AG04450 (cell line): ENCODE results near the gene CDADC1. TPM values are rescaled to one million over a fixed set of nuclear protein-coding genes. Genes with fewer than 3 reads are reported as not detected.
A peak's percentile ranks its signal among the peaks of the same experiment; 100 is the strongest.

Source experiments
- CTCF ChIA-PET: fragments of 300-600, 350-600 bp; formaldehyde crosslinking; extraction: SDS; loops from one replicate; lab custom pipeline; 2022; ENCODE audit warnings: antibody characterized with exemption, inconsistent platforms; lab: Charles Lee
- POLR2A ChIA-PET: fragments of 350-600 bp; formaldehyde crosslinking; extraction: SDS; loops from one replicate; lab custom pipeline; 2021; ENCODE audit warnings: antibody characterized with exemption, inconsistent platforms; lab: Yijun Ruan, JAX
- DNase-seq: peaks from one replicate; pipeline ENCODE4 v3.0.0-alpha.2; 2011; ENCODE audit warnings: low read depth, low spot score
- H3K27ac ChIP-seq: one replicate; pipeline ENCODE4 v1.5.1; 2012; ENCODE audit warnings: low read depth, low read length, control low read depth
- H3K27me3 ChIP-seq: one replicate; pipeline ENCODE4 v1.6.0; 2012; ENCODE audit warnings: low read length; ENCODE audit not compliant: control insufficient read depth, insufficient read depth
- H3K4me3 ChIP-seq: 2 replicates; pipeline ENCODE4 v1.5.1; 2011; ENCODE audit warnings: mild to moderate bottlenecking, low read depth, low read length, control low read depth
- H3K9me3 ChIP-seq: 2 replicates; pipeline ENCODE4 v1.5.1; 2012; ENCODE audit warnings: low read length; ENCODE audit not compliant: control insufficient read depth, insufficient read depth
- polyA plus RNA-seq: library from polyadenylated mRNA; depleted of rRNA; stranded (reverse); fragments of >200 nt; gene quantifications from 2 replicates; pipeline ENCODE4 v1.2.3, GENCODE V29; 2011
- TF ChIP-seq, protein P1 (sequence below): IDR thresholded peaks from 2 replicates; pipeline ENCODE4 v1.5.1; 2011; ENCODE audit warnings: low read depth, low read length, control low read depth, inconsistent platforms

CDADC1 gene
- polyA plus RNA-seq, 1 experiment: 6.4 TPM

DNA sequence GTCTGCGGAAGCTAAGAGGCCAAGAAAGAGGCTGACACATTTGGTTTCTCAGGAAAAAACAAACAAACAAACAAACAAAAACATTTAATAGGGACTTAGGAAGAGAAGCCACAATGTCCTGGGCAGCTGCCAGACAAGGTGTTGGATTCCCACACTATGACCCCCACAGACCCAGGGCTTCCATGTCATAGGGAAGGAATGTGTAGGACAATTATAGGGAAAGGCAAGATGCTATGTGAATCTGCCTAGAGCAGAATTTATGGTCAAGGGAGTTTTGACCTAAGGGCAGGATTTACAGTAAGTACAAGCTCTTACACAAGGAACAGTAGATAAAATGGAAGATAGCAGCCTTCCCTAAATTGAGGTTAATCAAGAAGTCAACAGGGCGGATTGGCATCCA lies 9.1 kb upstream of the CDADC1 start:
- POLR2A ChIA-PET: no interaction called here
- peaks cover 4% of the 10 kb centered on the region; the same call in 1 of the 2 replicates for H3K9me3 ChIP-seq
- CTCF ChIA-PET: interaction anchor here (0.7 to 2.9 kb wide), 3 partner anchors 17 to 368 kb away, joined by 6 to 10 read pairs (median 6); no protein-coding TSS in a partner anchor
- no peak overlapping the region for H3K4me3 ChIP-seq
- DNase-seq: no peak
- no peak overlapping the region for H3K27ac ChIP-seq
- TF ChIP-seq, protein P1, sequence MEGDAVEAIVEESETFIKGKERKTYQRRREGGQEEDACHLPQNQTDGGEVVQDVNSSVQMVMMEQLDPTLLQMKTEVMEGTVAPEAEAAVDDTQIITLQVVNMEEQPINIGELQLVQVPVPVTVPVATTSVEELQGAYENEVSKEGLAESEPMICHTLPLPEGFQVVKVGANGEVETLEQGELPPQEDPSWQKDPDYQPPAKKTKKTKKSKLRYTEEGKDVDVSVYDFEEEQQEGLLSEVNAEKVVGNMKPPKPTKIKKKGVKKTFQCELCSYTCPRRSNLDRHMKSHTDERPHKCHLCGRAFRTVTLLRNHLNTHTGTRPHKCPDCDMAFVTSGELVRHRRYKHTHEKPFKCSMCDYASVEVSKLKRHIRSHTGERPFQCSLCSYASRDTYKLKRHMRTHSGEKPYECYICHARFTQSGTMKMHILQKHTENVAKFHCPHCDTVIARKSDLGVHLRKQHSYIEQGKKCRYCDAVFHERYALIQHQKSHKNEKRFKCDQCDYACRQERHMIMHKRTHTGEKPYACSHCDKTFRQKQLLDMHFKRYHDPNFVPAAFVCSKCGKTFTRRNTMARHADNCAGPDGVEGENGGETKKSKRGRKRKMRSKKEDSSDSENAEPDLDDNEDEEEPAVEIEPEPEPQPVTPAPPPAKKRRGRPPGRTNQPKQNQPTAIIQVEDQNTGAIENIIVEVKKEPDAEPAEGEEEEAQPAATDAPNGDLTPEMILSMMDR: no peak
- H3K27me3 ChIP-seq: no peaks in the 10 kb centered on the region

DNA sequence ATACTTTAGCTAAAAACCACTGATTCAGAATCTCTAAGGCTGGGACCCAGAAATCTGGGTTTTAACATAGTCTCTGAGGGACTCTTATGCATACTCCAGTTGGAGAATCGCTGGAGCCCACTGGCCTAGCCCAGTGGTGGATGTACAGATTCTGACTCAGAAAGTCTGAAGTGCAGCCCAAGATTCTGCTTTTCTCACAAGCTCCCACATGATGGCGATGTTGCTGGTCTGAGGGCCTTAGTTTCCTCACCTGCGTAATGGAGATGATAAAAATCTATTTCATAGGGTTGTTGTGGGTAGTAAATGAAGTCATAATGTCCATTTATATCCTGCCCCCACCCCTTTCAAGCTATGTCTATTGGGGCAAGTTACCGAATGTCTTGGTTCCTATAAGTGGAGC lies 7.7 kb upstream of the CDADC1 start:
- ChIA-PET POLR2A (no interaction called here), CTCF (interaction anchor here (0.5 to 2.9 kb wide), 13 partner anchors 8 to 369 kb away, joined by 3 to 26 read pairs (median 4); partner anchors contain the start of genes CAB39L and SETDB2)
- H3K4me3 ChIP-seq: no peak overlapping the region
- H3K27me3 ChIP-seq: no peaks in the 10 kb centered on the region
- DNase-seq: no peak
- TF ChIP-seq, protein P1: peak; percentile 62
- H3K27ac ChIP-seq: no peak overlapping the region
- peaks cover 4% of the 10 kb centered on the region; the same call in 1 of the 2 replicates for H3K9me3 ChIP-seq

DNA sequence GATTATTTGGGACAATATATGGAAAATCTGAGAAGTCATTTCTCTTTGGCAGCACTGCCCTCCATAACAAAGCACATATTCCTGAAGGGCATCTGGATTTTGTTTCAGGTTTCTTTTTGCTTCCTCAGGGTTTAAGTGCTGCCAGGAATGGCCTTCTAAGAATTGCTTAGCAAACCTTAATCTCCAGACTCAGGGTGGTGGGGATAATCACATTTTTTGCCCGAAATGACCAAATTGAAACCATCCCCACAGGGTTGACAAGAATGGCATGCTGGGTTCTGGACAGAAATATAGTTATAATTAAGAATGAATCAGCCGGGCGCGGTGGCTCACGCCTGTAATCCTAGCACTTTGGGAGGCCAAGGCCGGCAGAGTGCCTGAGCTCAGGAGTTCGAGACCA lies 6.4 kb upstream of the CDADC1 start:
- POLR2A ChIA-PET: no interaction called here
- H3K27me3 ChIP-seq: no peaks in the 10 kb centered on the region
- TF ChIP-seq, protein P1: no peak
- no peak overlapping the region for H3K4me3 ChIP-seq
- peaks cover 4% of the 10 kb centered on the region; the same call in 1 of the 2 replicates for H3K9me3 ChIP-seq
- CTCF ChIA-PET: interaction anchor here (1.1 to 2.1 kb wide), 2 partner anchors 40 to 195 kb away, joined by 3 to 26 read pairs; no protein-coding TSS in a partner anchor
- no peak overlapping the region for H3K27ac ChIP-seq
- no peak for DNase-seq

DNA sequence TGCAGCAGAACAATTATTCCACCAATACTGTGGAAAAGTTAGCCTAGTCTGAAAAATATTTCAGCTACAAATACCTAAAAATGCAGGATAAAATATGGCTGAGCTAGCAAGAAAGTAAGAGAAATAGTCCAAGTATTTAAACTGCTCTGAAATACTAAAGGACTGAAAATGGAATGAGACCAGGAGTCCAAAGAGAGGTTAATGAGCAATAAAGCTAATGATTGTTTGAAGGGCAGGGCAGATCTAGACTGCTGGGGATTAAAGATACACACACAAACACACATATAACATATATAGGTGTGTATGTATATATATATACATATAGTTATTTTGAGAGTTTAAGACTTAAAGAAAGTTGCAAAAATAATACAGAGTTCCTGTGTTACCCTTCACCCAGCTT lies 2.6 kb upstream of the CDADC1 start:
- Histone ChIP-seq H3K27me3 (no peaks in the 10 kb centered on the region), H3K4me3 (no peak overlapping the region), H3K27ac (no peak overlapping the region), H3K9me3 (peaks cover 4% of the 10 kb centered on the region)
- ChIA-PET POLR2A (no interaction called here), CTCF (interaction anchor here (0.7 to 1.3 kb wide), 3 partner anchors 17 to 191 kb away, joined by 3 to 6 read pairs (median 3); no protein-coding TSS in a partner anchor)
- TF ChIP-seq, protein P1: no peak
- no peak for DNase-seq

DNA sequence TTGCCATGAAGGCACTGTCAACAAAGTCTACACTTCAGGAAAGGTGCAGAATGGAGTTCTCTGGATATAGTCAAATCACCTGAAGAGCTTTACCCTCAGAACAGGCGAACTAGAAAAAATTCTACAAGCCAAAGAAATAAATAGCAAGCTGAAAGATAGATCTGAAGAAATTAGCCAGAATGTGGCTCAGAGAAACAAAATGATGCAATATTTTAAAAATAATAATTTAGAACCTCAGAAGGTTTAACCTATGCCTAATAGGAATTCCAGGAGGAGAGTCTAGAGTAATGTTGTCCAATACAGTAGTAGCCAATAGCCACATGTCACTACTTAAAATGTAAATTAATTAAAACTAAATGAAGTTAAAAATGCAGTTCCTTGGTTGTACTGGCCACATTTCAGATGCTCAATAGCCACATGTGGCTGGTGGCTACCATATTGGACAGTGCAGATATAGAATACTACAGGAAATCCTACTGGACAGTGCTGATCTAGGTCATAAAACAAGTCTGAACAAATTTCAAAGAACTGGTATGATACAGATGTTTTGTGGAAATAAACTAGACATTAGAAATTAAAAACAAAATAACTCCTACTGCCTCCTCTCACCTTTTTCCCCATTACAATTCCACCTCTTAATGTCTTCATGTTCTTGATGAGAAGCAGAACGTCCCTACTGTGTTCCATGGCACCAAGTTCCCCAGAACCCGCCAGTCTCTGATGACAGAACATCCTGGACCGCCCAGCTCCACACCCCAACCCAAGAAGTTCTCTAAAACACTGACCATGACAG lies 679 bp upstream of the CDADC1 start:
- DNase-seq: no peak
- Histone ChIP-seq H3K27me3 (no peaks in the 10 kb centered on the region), H3K4me3 (peak overlapping the region; percentile 98), H3K9me3 (peaks cover 4% of the 10 kb centered on the region), H3K27ac (peak overlapping the region; percentile 21)
- TF ChIP-seq, protein P1: no peak
- ChIA-PET POLR2A (interaction anchor here (1.5 kb wide), 1 partner anchor 197 kb away, joined by 5 read pairs; the partner anchor contains the start of genes CAB39L and SETDB2), CTCF (interaction anchor here (1.3 to 2.1 kb wide), 2 partner anchors 33 to 36 kb away, joined by 5 to 6 read pairs; no protein-coding TSS in a partner anchor)
